T-helper 2 cell (primary cell): ENCODE data around the gene SPATA21.

Experiments used
- DNase-seq, 5 experiments: peaks; one replicate each; pipeline versions ENCODE4 v3.0.0 to v3.0.0-alpha.2; 2012 to 2022

SPATA21 gene

GRCh38 chr1:16450863-16451481 lies 13.7 kb upstream of the SPATA21 start:
- DNase-seq: no peak

- no peak for DNase-seq
Observed at GRCh38 chr1:16449666-16450065, 12.4 kb upstream of the SPATA21 start.

GRCh38 chr1:16449065-16449464 lies 11.8 kb upstream of the SPATA21 start:
- DNase-seq: no peak

- no peak for DNase-seq
Observed at GRCh38 chr1:16447641-16448040, 10.4 kb upstream of the SPATA21 start.

- DNase-seq: no peak
Observed at GRCh38 chr1:16446116-16446515, 8.9 kb upstream of the SPATA21 start.

GRCh38 chr1:16445052-16445451 lies 7.8 kb upstream of the SPATA21 start:
- no peak for DNase-seq

- no peak for DNase-seq
Observed at GRCh38 chr1:16443975-16444770, 6.9 kb upstream of the SPATA21 start.

GRCh38 chr1:16442941-16443340 lies 5.7 kb upstream of the SPATA21 start:
- DNase-seq: peak in 1 of 5 experiments; percentile 19

GRCh38 chr1:16442265-16442664 lies 5.0 kb upstream of the SPATA21 start:
- peak in 1 of 5 experiments; percentile 32 for DNase-seq

- DNase-seq: peak in 1 of 5 experiments; percentile 47
Observed at GRCh38 chr1:16441282-16441665, 4.0 kb upstream of the SPATA21 start.

GRCh38 chr1:16440470-16441281 lies 3.5 kb upstream of the SPATA21 start, which contains the start of gene NECAP2:
Gene NECAP2 (plus strand): TSS chr1:16440724. CDS start chr1:16440762, 38 bp downstream.
- peak; percentile 81 to 94 (median 86) for DNase-seq

- DNase-seq: peak in 1 of 5 experiments; percentile 16
Observed at GRCh38 chr1:16440131-16440469, 2.9 kb upstream of the SPATA21 start.

GRCh38 chr1:16438924-16439323 lies 1.7 kb upstream of the SPATA21 start:
- DNase-seq: no peak

- DNase-seq: no peak
Observed at GRCh38 chr1:16438516-16438915, 1.3 kb upstream of the SPATA21 start.

GRCh38 chr1:16434501-16434900 lies 2.7 kb downstream of the SPATA21 start:
- DNase-seq: no peak

GRCh38 chr1:16434007-16434406 lies 3.2 kb downstream of the SPATA21 start:
- DNase-seq: no peak

GRCh38 chr1:16433030-16433429 lies 4.2 kb downstream of the SPATA21 start:
- DNase-seq: no peak

- DNase-seq: no peak
Observed at GRCh38 chr1:16430606-16431005, 6.6 kb downstream of the SPATA21 start.

- no peak for DNase-seq
Observed at GRCh38 chr1:16425125-16426025, 11.8 kb downstream of the SPATA21 start.

GRCh38 chr1:16422041-16422440 lies 15.2 kb downstream of the SPATA21 start:
- no peak for DNase-seq

GRCh38 chr1:16421201-16421600 lies 16.0 kb downstream of the SPATA21 start:
- peak in 1 of 5 experiments; percentile 72 for DNase-seq

GRCh38 chr1:16420424-16421118 lies 16.7 kb downstream of the SPATA21 start:
- peak in 3 of 5 experiments; percentile 44 to 96 (median 58) for DNase-seq
